WTC11 (cell line): Measurements from ENCODE around the gene SOX6. TPM values are rescaled to one million over a fixed set of nuclear protein-coding genes. Genes with fewer than 3 reads are reported as not detected.

ENCODE experiments used
- ATAC-seq: fragments of 200-7000 bp; cut with Tn5 transposase; 2 replicates; pipeline ENCODE4 v1.10.0; 2021; ENCODE audit warnings: mild to moderate bottlenecking, moderate library complexity
- CTCF ChIA-PET: fragments of 300-600 bp; sonication (Branson Sonifier 250); formaldehyde crosslinking; loops from one replicate; lab custom pipeline; 2021; ENCODE audit warnings: antibody characterized with exemption; lab: Charles Lee
- POLR2A ChIA-PET: fragments of 350-600 bp; sonication (Branson Sonifier 250); formaldehyde crosslinking; loops from one replicate; lab custom pipeline; 2021; ENCODE audit warnings: antibody characterized with exemption; lab: Charles Lee
- DNase-seq: peaks from one replicate; pipeline ENCODE4 v3.0.0; 2021; ENCODE audit warnings: low spot score
- H3K27ac Mint-ChIP-seq: 2 replicates; pipeline ENCODE4 v1.8.0; 2021; ENCODE audit warnings: mixed read lengths
- H3K27me3 Mint-ChIP-seq: 2 replicates; pipeline ENCODE4 v1.8.0; 2021; ENCODE audit warnings: low read depth, mild to moderate bottlenecking, moderate library complexity, mixed read lengths
- H3K36me3 Mint-ChIP-seq: 2 replicates; pipeline ENCODE4 v1.8.0; 2021; ENCODE audit warnings: mixed read lengths
- H3K4me1 Mint-ChIP-seq: 2 replicates; pipeline ENCODE4 v1.8.0; 2022; ENCODE audit warnings: mixed read lengths
- H3K4me3 Mint-ChIP-seq: 2 replicates; pipeline ENCODE4 v1.8.0; 2021; ENCODE audit warnings: mild to moderate bottlenecking, moderate library complexity, mixed read lengths
- H3K9me3 Mint-ChIP-seq: 2 replicates; pipeline ENCODE4 v1.8.0; 2021; ENCODE audit warnings: mixed read lengths
- ATF1 ChIP-seq: sonication (generic); formaldehyde crosslinking; IDR thresholded peaks from 2 replicates; pipeline ENCODE4 v1.8.1; 2023; ENCODE audit warnings: mild to moderate bottlenecking, moderate library complexity, missing genetic modification reagents
- CBFB ChIP-seq: sonication (generic); formaldehyde crosslinking; IDR thresholded peaks from 2 replicates; pipeline ENCODE4 v1.8.1; 2022; ENCODE audit warnings: mild to moderate bottlenecking, low read depth, missing genetic modification reagents
- CREM ChIP-seq: sonication (generic); formaldehyde crosslinking; IDR thresholded peaks from 2 replicates; pipeline ENCODE4 v1.8.1; 2022; ENCODE audit warnings: mild to moderate bottlenecking, missing genetic modification reagents, moderate library complexity
- ESRRA ChIP-seq: sonication (generic); formaldehyde crosslinking; IDR thresholded peaks from 2 replicates; pipeline ENCODE4 v1.8.1; 2022; ENCODE audit warnings: mild to moderate bottlenecking, missing genetic modification reagents, borderline replicate concordance
- ETV6 ChIP-seq: sonication (generic); formaldehyde crosslinking; IDR thresholded peaks from 2 replicates; pipeline ENCODE4 v1.8.1; 2022; ENCODE audit warnings: mild to moderate bottlenecking, missing genetic modification reagents
- FOXJ3 ChIP-seq: sonication (generic); formaldehyde crosslinking; IDR thresholded peaks from 2 replicates; pipeline ENCODE4 v1.9.0; 2021; ENCODE audit warnings: missing genetic modification reagents, mild to moderate bottlenecking, borderline replicate concordance
- IRF2 ChIP-seq: sonication (generic); formaldehyde crosslinking; IDR thresholded peaks from 2 replicates; pipeline ENCODE4 v1.8.0; 2022; ENCODE audit warnings: low read depth, missing genetic modification reagents, borderline replicate concordance
- JUN ChIP-seq: sonication (generic); formaldehyde crosslinking; IDR thresholded peaks from 2 replicates; pipeline ENCODE4 v1.8.0; 2023; ENCODE audit warnings: mild to moderate bottlenecking, missing genetic modification reagents
- KAT7 ChIP-seq: sonication (generic); formaldehyde crosslinking; IDR thresholded peaks from 2 replicates; pipeline ENCODE4 v1.8.1; 2023; ENCODE audit warnings: missing genetic modification reagents, mild to moderate bottlenecking, borderline replicate concordance
- MXD4 ChIP-seq: fragments of 250-450 bp; sonication (Bioruptor Pico); IDR thresholded peaks from 2 replicates; pipeline ENCODE4 v1.8.0; 2021; ENCODE audit warnings: mild to moderate bottlenecking, moderate library complexity, borderline replicate concordance
- NR2C2 ChIP-seq: sonication (generic); formaldehyde crosslinking; IDR thresholded peaks from 2 replicates; pipeline ENCODE4 v1.8.0; 2022; ENCODE audit warnings: mild to moderate bottlenecking, missing genetic modification reagents
- OVOL2 ChIP-seq: fragments of 250-450 bp; sonication (Bioruptor Pico); IDR thresholded peaks from 2 replicates; pipeline ENCODE4 v1.9.0; 2021; ENCODE audit warnings: mild to moderate bottlenecking, borderline replicate concordance
- SMAD3 ChIP-seq: sonication (generic); formaldehyde crosslinking; IDR thresholded peaks from 2 replicates; pipeline ENCODE4 v1.8.0; 2022; ENCODE audit warnings: missing genetic modification reagents, mild to moderate bottlenecking, borderline replicate concordance
- SP1 ChIP-seq: sonication (generic); formaldehyde crosslinking; conservative IDR thresholded peaks from 2 replicates; pipeline ENCODE4 v1.8.1; 2022; ENCODE audit warnings: missing genetic modification reagents
- ZNF317 ChIP-seq: sonication (generic); formaldehyde crosslinking; IDR thresholded peaks from 2 replicates; pipeline ENCODE4 v1.8.1; 2023; ENCODE audit warnings: low read depth, mild to moderate bottlenecking, moderate library complexity, missing genetic modification reagents, borderline replicate concordance
- total RNA-seq: library from RNA; stranded (reverse); gene quantifications from 3 replicates; pipeline ENCODE4 v1.2.3, GENCODE V29; 2021
- TF ChIP-seq, protein P1 (sequence below): sonication (generic); formaldehyde crosslinking; IDR thresholded peaks from 2 replicates; pipeline ENCODE4 v1.8.1; 2023; ENCODE audit warnings: mild to moderate bottlenecking, missing genetic modification reagents
- TF ChIP-seq, protein P2 (sequence below): fragments of 250-450 bp; sonication (Bioruptor Pico); IDR thresholded peaks from 2 replicates; pipeline ENCODE4 v1.9.0; 2021; ENCODE audit warnings: mild to moderate bottlenecking
- TF ChIP-seq, protein P3 (sequence below): sonication (generic); formaldehyde crosslinking; conservative IDR thresholded peaks from 2 replicates; pipeline ENCODE4 v1.8.1; 2022; ENCODE audit warnings: mild to moderate bottlenecking, missing genetic modification reagents
- TF ChIP-seq, protein P4 (sequence below): fragments of 200-600 bp; IDR thresholded peaks from 2 replicates; pipeline ENCODE4 v1.8.0; 2022; ENCODE audit warnings: antibody characterized with exemption
- TF ChIP-seq, protein P5 (sequence below): sonication (generic); formaldehyde crosslinking; conservative IDR thresholded peaks from 2 replicates; pipeline ENCODE4 v1.8.1; 2023; ENCODE audit warnings: mild to moderate bottlenecking, low read depth, missing genetic modification reagents, moderate library complexity
- TF ChIP-seq, protein P6 (sequence below): fragments of 250-450 bp; sonication (Bioruptor Pico); IDR thresholded peaks from 2 replicates; pipeline ENCODE4 v1.9.0; 2021; ENCODE audit warnings: moderate library complexity, mild to moderate bottlenecking, inconsistent platforms, borderline replicate concordance
- TF ChIP-seq, protein P7 (sequence below): sonication (generic); formaldehyde crosslinking; IDR thresholded peaks from 2 replicates; pipeline ENCODE4 v1.8.0; 2023; ENCODE audit warnings: missing genetic modification reagents, mild to moderate bottlenecking, borderline replicate concordance
- TF ChIP-seq, protein P8 (sequence below): sonication (generic); formaldehyde crosslinking; IDR thresholded peaks from 2 replicates; pipeline ENCODE4 v1.8.1; 2023; ENCODE audit warnings: mild to moderate bottlenecking, missing genetic modification reagents, moderate library complexity

SOX6 gene
- total RNA-seq, 1 experiment from 2014 or later: 0.13 TPM

DNA sequence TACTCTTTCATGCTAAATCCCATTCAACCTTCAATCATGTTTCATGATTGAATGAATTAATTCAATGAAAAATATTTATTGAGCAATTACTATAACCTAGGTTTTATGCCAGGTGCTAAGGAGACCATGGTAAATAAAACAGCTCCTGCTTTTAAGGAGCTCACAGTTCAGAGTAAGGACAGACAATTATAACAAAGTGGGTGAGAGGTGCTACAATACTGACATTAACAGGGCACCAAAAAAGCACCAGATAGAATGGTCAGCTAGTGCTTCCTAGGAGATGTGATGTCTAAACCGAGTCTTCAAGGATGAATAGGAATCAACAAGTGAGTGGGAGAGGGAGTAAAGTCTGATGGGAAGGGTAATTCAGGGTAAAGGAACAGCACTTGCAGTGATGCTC lies 366.7 kb downstream of the SOX6 start:
- Mint-ChIP-seq H3K4me3 (no peak overlapping the region), H3K27me3 (peaks cover 56% of the 10 kb centered on the region), H3K36me3 (no peaks in the 10 kb centered on the region), H3K27ac (no peak overlapping the region), H3K4me1 (peaks cover 8% of the 10 kb centered on the region), H3K9me3 (no peaks in the 10 kb centered on the region)
- DNase-seq: no peak
- POLR2A ChIA-PET: no interaction called here
- TF ChIP-seq, protein P1, sequence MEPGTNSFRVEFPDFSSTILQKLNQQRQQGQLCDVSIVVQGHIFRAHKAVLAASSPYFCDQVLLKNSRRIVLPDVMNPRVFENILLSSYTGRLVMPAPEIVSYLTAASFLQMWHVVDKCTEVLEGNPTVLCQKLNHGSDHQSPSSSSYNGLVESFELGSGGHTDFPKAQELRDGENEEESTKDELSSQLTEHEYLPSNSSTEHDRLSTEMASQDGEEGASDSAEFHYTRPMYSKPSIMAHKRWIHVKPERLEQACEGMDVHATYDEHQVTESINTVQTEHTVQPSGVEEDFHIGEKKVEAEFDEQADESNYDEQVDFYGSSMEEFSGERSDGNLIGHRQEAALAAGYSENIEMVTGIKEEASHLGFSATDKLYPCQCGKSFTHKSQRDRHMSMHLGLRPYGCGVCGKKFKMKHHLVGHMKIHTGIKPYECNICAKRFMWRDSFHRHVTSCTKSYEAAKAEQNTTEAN (CRISPR knock-in tag): no peak
- TF ChIP-seq CBFB (CRISPR knock-in tag) (no peak), JUN (CRISPR knock-in tag) (no peak), NR2C2 (CRISPR knock-in tag) (no peak), CREM (CRISPR knock-in tag) (no peak), SP1 (CRISPR knock-in tag) (no peak), ZNF317 (CRISPR knock-in tag) (no peak), MXD4 (CRISPR knock-in tag) (no peak), SMAD3 (no peak), ATF1 (no peak), IRF2 (CRISPR knock-in tag) (no peak), KAT7 (no peak), ETV6 (no peak), OVOL2 (CRISPR knock-in tag) (no peak), FOXJ3 (no peak)
- TF ChIP-seq, protein P2, sequence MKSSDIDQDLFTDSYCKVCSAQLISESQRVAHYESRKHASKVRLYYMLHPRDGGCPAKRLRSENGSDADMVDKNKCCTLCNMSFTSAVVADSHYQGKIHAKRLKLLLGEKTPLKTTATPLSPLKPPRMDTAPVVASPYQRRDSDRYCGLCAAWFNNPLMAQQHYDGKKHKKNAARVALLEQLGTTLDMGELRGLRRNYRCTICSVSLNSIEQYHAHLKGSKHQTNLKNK: no peak
- TF ChIP-seq, protein P3, sequence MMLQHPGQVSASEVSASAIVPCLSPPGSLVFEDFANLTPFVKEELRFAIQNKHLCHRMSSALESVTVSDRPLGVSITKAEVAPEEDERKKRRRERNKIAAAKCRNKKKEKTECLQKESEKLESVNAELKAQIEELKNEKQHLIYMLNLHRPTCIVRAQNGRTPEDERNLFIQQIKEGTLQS (CRISPR knock-in tag): no peak
- TF ChIP-seq, protein P4, sequence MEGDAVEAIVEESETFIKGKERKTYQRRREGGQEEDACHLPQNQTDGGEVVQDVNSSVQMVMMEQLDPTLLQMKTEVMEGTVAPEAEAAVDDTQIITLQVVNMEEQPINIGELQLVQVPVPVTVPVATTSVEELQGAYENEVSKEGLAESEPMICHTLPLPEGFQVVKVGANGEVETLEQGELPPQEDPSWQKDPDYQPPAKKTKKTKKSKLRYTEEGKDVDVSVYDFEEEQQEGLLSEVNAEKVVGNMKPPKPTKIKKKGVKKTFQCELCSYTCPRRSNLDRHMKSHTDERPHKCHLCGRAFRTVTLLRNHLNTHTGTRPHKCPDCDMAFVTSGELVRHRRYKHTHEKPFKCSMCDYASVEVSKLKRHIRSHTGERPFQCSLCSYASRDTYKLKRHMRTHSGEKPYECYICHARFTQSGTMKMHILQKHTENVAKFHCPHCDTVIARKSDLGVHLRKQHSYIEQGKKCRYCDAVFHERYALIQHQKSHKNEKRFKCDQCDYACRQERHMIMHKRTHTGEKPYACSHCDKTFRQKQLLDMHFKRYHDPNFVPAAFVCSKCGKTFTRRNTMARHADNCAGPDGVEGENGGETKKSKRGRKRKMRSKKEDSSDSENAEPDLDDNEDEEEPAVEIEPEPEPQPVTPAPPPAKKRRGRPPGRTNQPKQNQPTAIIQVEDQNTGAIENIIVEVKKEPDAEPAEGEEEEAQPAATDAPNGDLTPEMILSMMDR: no peak
- TF ChIP-seq, all 79 proteins: peak for 0
- ATAC-seq: no peak
- CTCF ChIA-PET: interaction anchor here (0.5 to 2.3 kb wide), 35 partner anchors 9 to 769 kb away, joined by 3 to 19 read pairs (median 4); no protein-coding TSS in a partner anchor

DNA sequence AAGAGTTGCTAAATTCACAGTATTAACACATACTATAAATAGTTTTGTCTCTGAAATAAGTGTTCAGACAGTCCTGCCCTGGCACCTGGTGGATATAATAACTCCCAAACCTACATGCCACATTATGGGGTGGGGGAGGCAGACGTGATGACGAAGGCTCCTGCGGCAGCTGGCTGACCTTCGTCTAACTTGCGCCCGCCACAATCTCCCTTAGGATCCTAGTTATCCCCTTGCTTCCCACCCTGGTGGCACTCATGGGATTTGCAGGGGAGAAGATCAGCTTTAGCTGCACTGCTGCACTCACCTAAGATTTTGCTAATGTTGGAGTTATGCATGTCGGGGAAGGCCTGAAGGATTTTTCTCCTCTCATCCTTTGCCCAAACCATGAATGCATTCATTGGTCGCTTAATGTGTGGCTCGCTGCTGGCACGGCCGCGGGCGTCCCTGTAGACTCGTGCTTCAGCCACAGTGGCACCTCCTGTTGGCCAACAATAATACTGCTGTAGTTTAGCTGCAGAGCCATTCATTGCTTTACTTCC lies 367.6 kb downstream of the SOX6 start:
- ChIA-PET POLR2A (interaction anchor here (0.6 kb wide), 1 partner anchor 789 kb away, joined by 4 read pairs; no protein-coding TSS in a partner anchor), CTCF (interaction anchor here (0.5 to 2.3 kb wide), 38 partner anchors 8 to 770 kb away, joined by 3 to 19 read pairs (median 4); no protein-coding TSS in a partner anchor)
- no peaks in the 10 kb centered on the region for H3K9me3 Mint-ChIP-seq
- DNase-seq (peak; percentile 55), ATAC-seq (peak; percentile 95)
- H3K27me3 Mint-ChIP-seq: peaks cover 47% of the 10 kb centered on the region
- no peaks in the 10 kb centered on the region for H3K36me3 Mint-ChIP-seq
- H3K4me3 Mint-ChIP-seq: peak overlapping the region; percentile 42
- H3K4me1 Mint-ChIP-seq: peaks cover 8% of the 10 kb centered on the region
- no peak overlapping the region for H3K27ac Mint-ChIP-seq
- TF ChIP-seq, protein P5, sequence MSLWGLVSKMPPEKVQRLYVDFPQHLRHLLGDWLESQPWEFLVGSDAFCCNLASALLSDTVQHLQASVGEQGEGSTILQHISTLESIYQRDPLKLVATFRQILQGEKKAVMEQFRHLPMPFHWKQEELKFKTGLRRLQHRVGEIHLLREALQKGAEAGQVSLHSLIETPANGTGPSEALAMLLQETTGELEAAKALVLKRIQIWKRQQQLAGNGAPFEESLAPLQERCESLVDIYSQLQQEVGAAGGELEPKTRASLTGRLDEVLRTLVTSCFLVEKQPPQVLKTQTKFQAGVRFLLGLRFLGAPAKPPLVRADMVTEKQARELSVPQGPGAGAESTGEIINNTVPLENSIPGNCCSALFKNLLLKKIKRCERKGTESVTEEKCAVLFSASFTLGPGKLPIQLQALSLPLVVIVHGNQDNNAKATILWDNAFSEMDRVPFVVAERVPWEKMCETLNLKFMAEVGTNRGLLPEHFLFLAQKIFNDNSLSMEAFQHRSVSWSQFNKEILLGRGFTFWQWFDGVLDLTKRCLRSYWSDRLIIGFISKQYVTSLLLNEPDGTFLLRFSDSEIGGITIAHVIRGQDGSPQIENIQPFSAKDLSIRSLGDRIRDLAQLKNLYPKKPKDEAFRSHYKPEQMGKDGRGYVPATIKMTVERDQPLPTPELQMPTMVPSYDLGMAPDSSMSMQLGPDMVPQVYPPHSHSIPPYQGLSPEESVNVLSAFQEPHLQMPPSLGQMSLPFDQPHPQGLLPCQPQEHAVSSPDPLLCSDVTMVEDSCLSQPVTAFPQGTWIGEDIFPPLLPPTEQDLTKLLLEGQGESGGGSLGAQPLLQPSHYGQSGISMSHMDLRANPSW (CRISPR knock-in tag): no peak
- TF ChIP-seq, protein P6, sequence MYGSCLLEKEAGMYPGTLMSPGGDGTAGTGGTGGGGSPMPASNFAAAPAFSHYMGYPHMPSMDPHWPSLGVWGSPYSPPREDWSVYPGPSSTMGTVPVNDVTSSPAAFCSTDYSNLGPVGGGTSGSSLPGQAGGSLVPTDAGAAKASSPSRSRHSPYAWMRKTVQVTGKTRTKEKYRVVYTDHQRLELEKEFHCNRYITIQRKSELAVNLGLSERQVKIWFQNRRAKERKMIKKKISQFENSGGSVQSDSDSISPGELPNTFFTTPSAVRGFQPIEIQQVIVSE (CRISPR knock-in tag): no peak
- TF ChIP-seq, protein P7, sequence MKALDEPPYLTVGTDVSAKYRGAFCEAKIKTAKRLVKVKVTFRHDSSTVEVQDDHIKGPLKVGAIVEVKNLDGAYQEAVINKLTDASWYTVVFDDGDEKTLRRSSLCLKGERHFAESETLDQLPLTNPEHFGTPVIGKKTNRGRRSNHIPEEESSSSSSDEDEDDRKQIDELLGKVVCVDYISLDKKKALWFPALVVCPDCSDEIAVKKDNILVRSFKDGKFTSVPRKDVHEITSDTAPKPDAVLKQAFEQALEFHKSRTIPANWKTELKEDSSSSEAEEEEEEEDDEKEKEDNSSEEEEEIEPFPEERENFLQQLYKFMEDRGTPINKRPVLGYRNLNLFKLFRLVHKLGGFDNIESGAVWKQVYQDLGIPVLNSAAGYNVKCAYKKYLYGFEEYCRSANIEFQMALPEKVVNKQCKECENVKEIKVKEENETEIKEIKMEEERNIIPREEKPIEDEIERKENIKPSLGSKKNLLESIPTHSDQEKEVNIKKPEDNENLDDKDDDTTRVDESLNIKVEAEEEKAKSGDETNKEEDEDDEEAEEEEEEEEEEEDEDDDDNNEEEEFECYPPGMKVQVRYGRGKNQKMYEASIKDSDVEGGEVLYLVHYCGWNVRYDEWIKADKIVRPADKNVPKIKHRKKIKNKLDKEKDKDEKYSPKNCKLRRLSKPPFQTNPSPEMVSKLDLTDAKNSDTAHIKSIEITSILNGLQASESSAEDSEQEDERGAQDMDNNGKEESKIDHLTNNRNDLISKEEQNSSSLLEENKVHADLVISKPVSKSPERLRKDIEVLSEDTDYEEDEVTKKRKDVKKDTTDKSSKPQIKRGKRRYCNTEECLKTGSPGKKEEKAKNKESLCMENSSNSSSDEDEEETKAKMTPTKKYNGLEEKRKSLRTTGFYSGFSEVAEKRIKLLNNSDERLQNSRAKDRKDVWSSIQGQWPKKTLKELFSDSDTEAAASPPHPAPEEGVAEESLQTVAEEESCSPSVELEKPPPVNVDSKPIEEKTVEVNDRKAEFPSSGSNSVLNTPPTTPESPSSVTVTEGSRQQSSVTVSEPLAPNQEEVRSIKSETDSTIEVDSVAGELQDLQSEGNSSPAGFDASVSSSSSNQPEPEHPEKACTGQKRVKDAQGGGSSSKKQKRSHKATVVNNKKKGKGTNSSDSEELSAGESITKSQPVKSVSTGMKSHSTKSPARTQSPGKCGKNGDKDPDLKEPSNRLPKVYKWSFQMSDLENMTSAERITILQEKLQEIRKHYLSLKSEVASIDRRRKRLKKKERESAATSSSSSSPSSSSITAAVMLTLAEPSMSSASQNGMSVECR: no peak
- TF ChIP-seq ESRRA (CRISPR knock-in tag) (no peak), SMAD3 (0 out of 2 replicates have a peak, but pooled peaks have one; percentile 27)
- TF ChIP-seq, protein P8, sequence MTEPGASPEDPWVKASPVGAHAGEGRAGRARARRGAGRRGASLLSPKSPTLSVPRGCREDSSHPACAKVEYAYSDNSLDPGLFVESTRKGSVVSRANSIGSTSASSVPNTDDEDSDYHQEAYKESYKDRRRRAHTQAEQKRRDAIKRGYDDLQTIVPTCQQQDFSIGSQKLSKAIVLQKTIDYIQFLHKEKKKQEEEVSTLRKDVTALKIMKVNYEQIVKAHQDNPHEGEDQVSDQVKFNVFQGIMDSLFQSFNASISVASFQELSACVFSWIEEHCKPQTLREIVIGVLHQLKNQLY (CRISPR knock-in tag): no peak
